NOMO-1 (cell line): ENCODE measurements around the gene OSBPL3.

ENCODE experiments used
- DNase-seq, 2 experiments: peaks; one replicate each; lab custom pipeline; 2025; ENCODE audit not compliant: unreplicated experiment in 2 of 2; lab: John Stamatoyannopoulos, UW

The OSBPL3 gene

GRCh38 chr7:24750441-24751055, 229.4 kb downstream of the OSBPL3 start:
- no peak for DNase-seq

- DNase-seq: no peak
Measured at GRCh38 chr7:24748521-24748920, 231.5 kb downstream of the OSBPL3 start.
